ENCODE measurements around the gene PTPRU.
"Not testable (repeated sequence)": the region's sequence is repeated elsewhere in the genome, so short reads cannot be mapped to it uniquely, and the experiment has no call there.

Gene PTPRU

DNA sequence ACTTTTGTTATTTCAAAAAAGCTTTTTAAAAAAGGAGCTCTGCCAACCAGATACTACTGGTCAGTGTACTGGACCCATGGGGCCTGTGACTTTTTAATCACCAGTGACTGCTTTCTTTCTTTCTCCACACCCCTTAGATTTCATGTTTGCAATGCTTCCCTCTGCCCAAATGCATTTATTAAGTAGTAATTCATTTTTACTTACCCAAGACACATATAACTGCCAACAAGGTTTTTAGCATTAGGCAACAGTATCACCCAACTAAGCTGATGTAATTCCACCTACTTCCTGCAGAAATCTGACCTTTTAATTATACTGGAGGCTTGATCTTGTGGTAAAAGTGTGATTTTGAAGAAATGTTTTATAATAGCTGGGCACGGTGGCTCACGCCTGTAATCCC is 18.1 kb upstream of the PTPRU start:
- Histone ChIP-seq H3K79me2 (ENCODE audit: control insufficient read depth, low read length) (no peaks in the 10 kb centered on the region), H3K27ac (ENCODE audit: low read depth, low read length) (no peak overlapping the region), H3K9me3 (ENCODE audit: control insufficient read depth, insufficient read depth, low read length) (no peaks in the 10 kb centered on the region), H3K4me2 (ENCODE audit: low read length) (no peak overlapping the region), H3K4me1 (ENCODE audit: control insufficient read depth, low read length) (no peaks in the 10 kb centered on the region), H3K36me3 (ENCODE audit: control insufficient read depth, low read length) (peaks cover 37% of the 10 kb centered on the region), H3F3A (ENCODE audit: control insufficient read depth, insufficient read depth) (no peaks in the 10 kb centered on the region), H3K27me3 (ENCODE audit: control insufficient read depth, low read length) (no peaks in the 10 kb centered on the region), H3K9me2 (replicated peaks; ENCODE audit: control insufficient read depth, low read length) (no peaks in the 10 kb centered on the region), H4K20me1 (ENCODE audit: control insufficient read depth, insufficient read depth, low read depth, low read length) (no peaks in the 10 kb centered on the region), H3K4me3 (ENCODE audit: low read length) (no peak overlapping the region)
- no peak for TF ChIP-seq EZH2phosphoT487 (IDR thresholded peaks at IDR 0.05; ENCODE audit: borderline replicate concordance, low read length)
- TF ChIP-seq, protein P1, sequence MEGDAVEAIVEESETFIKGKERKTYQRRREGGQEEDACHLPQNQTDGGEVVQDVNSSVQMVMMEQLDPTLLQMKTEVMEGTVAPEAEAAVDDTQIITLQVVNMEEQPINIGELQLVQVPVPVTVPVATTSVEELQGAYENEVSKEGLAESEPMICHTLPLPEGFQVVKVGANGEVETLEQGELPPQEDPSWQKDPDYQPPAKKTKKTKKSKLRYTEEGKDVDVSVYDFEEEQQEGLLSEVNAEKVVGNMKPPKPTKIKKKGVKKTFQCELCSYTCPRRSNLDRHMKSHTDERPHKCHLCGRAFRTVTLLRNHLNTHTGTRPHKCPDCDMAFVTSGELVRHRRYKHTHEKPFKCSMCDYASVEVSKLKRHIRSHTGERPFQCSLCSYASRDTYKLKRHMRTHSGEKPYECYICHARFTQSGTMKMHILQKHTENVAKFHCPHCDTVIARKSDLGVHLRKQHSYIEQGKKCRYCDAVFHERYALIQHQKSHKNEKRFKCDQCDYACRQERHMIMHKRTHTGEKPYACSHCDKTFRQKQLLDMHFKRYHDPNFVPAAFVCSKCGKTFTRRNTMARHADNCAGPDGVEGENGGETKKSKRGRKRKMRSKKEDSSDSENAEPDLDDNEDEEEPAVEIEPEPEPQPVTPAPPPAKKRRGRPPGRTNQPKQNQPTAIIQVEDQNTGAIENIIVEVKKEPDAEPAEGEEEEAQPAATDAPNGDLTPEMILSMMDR (IDR thresholded peaks at IDR 0.05; ENCODE audit: low read depth, low read length, poor library complexity, severe bottlenecking), result no peak

DNA sequence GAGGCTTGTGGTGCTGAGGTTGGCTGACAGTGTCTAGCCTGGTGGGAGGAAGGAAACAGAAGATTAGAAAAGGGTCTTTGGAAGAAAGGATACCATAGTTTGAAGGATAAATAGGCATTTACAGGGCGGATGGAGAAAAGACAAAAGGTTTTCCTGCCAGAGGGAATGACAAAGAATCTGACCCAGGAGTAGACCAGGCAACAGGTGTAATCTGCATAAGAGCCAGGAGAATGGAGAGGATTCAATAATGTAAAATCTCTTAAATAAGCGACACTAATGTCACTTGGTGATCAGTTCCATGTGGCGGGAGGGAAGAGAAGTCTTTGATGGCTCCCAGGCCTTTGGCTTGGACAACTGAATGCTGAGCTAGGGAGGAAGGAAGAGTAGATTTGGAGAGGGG is 15.0 kb upstream of the PTPRU start:
- H3K36me3 ChIP-seq (ENCODE audit: control insufficient read depth, low read length), result peaks cover 24% of the 10 kb centered on the region
- H3K9me2 ChIP-seq (replicated peaks; ENCODE audit: control insufficient read depth, low read length), result no peaks in the 10 kb centered on the region
- H3K27ac ChIP-seq (ENCODE audit: low read depth, low read length), result no peak overlapping the region
- H3F3A ChIP-seq (ENCODE audit: control insufficient read depth, insufficient read depth), result no peaks in the 10 kb centered on the region
- H3K27me3 ChIP-seq (ENCODE audit: control insufficient read depth, low read length), result no peaks in the 10 kb centered on the region
- no peak overlapping the region for H3K4me2 ChIP-seq (ENCODE audit: low read length)
- no peaks in the 10 kb centered on the region for H4K20me1 ChIP-seq (ENCODE audit: control insufficient read depth, insufficient read depth, low read depth, low read length)
- no peak overlapping the region for H3K4me3 ChIP-seq (ENCODE audit: low read length)
- H3K79me2 ChIP-seq (ENCODE audit: control insufficient read depth, low read length), result 0 out of 2 replicates have a peak, but pooled peaks cover 5% of the 10 kb centered on the region
- H3K4me1 ChIP-seq (ENCODE audit: control insufficient read depth, low read length), result no peaks in the 10 kb centered on the region
- no peaks in the 10 kb centered on the region for H3K9me3 ChIP-seq (ENCODE audit: control insufficient read depth, insufficient read depth, low read length)
- TF ChIP-seq EZH2phosphoT487 (IDR thresholded peaks at IDR 0.05; ENCODE audit: borderline replicate concordance, low read length), result no peak
- TF ChIP-seq, protein P1 (IDR thresholded peaks at IDR 0.05; ENCODE audit: low read depth, low read length, poor library complexity, severe bottlenecking), result no peak

DNA sequence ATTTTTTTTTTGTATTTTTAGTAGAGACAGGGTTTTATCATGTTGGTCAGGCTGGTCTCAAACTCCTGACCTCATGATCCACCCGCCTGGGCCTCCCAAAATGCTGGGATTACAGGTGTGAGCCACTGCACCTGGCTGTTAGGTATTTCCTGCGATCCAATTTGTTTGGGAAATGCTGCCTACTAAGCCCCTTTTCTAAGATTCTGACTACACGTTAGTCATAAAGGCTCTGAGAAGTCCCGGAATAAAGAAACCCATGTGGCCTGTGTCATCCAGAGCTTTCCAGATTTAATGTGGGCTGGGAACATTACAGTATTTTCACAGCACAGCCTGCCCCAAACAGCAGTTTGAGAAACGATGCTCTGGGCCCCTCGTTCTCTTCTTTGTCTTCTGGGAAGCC is 14.1 kb upstream of the PTPRU start:
- H3K79me2 ChIP-seq (ENCODE audit: control insufficient read depth, low read length); H3F3A ChIP-seq (ENCODE audit: control insufficient read depth, insufficient read depth); H3K4me2 ChIP-seq (ENCODE audit: low read length); H4K20me1 ChIP-seq (ENCODE audit: control insufficient read depth, insufficient read depth, low read depth, low read length); H3K27me3 ChIP-seq (ENCODE audit: control insufficient read depth, low read length); H3K9me2 ChIP-seq (replicated peaks; ENCODE audit: control insufficient read depth, low read length); H3K4me3 ChIP-seq (ENCODE audit: low read length); H3K9me3 ChIP-seq (ENCODE audit: control insufficient read depth, insufficient read depth, low read length); H3K4me1 ChIP-seq (ENCODE audit: control insufficient read depth, low read length); H3K27ac ChIP-seq (ENCODE audit: low read depth, low read length): not testable (repeated sequence)
- H3K36me3 ChIP-seq (ENCODE audit: control insufficient read depth, low read length), result peaks cover 21% of the 10 kb centered on the region

DNA sequence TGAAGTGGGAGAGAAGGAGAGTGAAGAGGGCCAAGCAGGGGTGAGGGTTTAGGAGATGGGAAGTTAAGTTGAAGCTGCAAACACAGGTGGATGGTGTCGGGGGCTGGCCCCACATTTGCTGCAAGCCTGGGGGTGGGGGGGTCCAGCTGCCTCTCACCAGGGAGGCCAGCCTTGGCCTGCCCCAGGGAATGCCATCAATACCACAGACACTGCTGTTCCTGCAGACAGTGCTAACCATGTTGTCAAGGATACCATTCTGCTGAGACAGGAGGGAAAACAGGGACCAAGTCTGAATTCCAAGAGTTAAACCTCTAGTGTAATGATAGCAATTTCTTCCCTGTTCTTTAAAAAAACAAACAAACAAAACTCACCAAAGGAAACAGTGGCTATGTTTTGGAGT is 13.6 kb upstream of the PTPRU start:
- H3K27ac ChIP-seq (ENCODE audit: low read depth, low read length), result no peak overlapping the region
- peaks cover 9% of the 10 kb centered on the region for H3K79me2 ChIP-seq (ENCODE audit: control insufficient read depth, low read length)
- no peak for TF ChIP-seq EZH2phosphoT487 (IDR thresholded peaks at IDR 0.05; ENCODE audit: borderline replicate concordance, low read length)
- TF ChIP-seq, protein P1 (IDR thresholded peaks at IDR 0.05; ENCODE audit: low read depth, low read length, poor library complexity, severe bottlenecking), result no peak

More for the DNA sequence above, 13.6 kb upstream of the PTPRU start:
- Histone ChIP-seq H3F3A (ENCODE audit: control insufficient read depth, insufficient read depth) (no peaks in the 10 kb centered on the region), H4K20me1 (ENCODE audit: control insufficient read depth, insufficient read depth, low read depth, low read length) (no peaks in the 10 kb centered on the region), H3K4me1 (ENCODE audit: control insufficient read depth, low read length) (no peaks in the 10 kb centered on the region), H3K4me3 (ENCODE audit: low read length) (no peak overlapping the region), H3K9me3 (ENCODE audit: control insufficient read depth, insufficient read depth, low read length) (no peaks in the 10 kb centered on the region), H3K4me2 (ENCODE audit: low read length) (no peak overlapping the region), H3K27me3 (ENCODE audit: control insufficient read depth, low read length) (no peaks in the 10 kb centered on the region), H3K9me2 (replicated peaks; ENCODE audit: control insufficient read depth, low read length) (no peaks in the 10 kb centered on the region), H3K36me3 (ENCODE audit: control insufficient read depth, low read length) (peaks cover 23% of the 10 kb centered on the region)
